Omental fat pad (tissue), 4 donors: Measurements from ENCODE around the gene C19orf85. TPM values are rescaled to one million over a fixed set of nuclear protein-coding genes. Genes with fewer than 3 reads are reported as not detected.

Source experiments
- ATAC-seq: fragments of 150-250 bp; one replicate; pipeline ENCODE4 v1.9.1; 2016; ENCODE audit warnings: mild to moderate bottlenecking, moderate library complexity; ENCODE audit not compliant: low FRiP score
- DNase-seq: peaks from one replicate; pipeline ENCODE4 v3.0.0-alpha.2; 2019; ENCODE audit warnings: low spot score
- CTCF ChIP-seq, 3 donors: fragments of 450-650 bp; IDR thresholded peaks; one replicate each; pipeline ENCODE4 v1.5.1; 2016 to 2017; ENCODE audit warnings: antibody characterized with exemption in 3 of 3, mild to moderate bottlenecking in 3 of 3, moderate library complexity in 2 of 3
- total RNA-seq, 4 donors: library from RNA; depleted of rRNA; stranded (reverse); fragments of >200 nt; gene quantifications; one replicate each; pipeline ENCODE4 v1.1.0, GENCODE V29; 2016

The C19orf85 gene
- total RNA-seq, result not detected

- DNase-seq (no peak), ATAC-seq (no peak)
- no peak for TF ChIP-seq CTCF (IDR thresholded peaks at IDR 0.05)
These were observed at the start of gene C19orf85 for GRCh38 chr19:55464662-55465054. TSS of gene C19orf85 (minus strand) at chr19:55464751. CDS start at chr19:55464554, 197 bp downstream.

GRCh38 chr19:55508120-55508519 lies 43.6 kb upstream of the C19orf85 start:
- no peak for TF ChIP-seq CTCF (IDR thresholded peaks at IDR 0.05)
- no peak for DNase-seq
- ATAC-seq, result no peak

GRCh38 chr19:55504981-55505380 lies 40.4 kb upstream of the C19orf85 start:
- no peak for ATAC-seq
- no peak for DNase-seq
- no peak for TF ChIP-seq CTCF (IDR thresholded peaks at IDR 0.05)

- no peak for TF ChIP-seq CTCF (IDR thresholded peaks at IDR 0.05)
- DNase-seq, result no peak
- no peak for ATAC-seq
These were observed 39.7 kb upstream of the C19orf85 start for GRCh38 chr19:55504252-55504603.

GRCh38 chr19:55503502-55504251 lies 39.1 kb upstream of the C19orf85 start:
- ATAC-seq, result peak; percentile 95
- DNase-seq, result peak; percentile 86
- peak in 2 of 3 donors; percentile 48 to 99 for TF ChIP-seq CTCF (IDR thresholded peaks at IDR 0.05)

- TF ChIP-seq CTCF (IDR thresholded peaks at IDR 0.05), result no peak
- no peak for ATAC-seq
- no peak for DNase-seq
These were observed 38.6 kb upstream of the C19orf85 start for GRCh38 chr19:55503157-55503501.

GRCh38 chr19:55502197-55502952 lies 37.8 kb upstream of the C19orf85 start:
- ATAC-seq, result no peak
- no peak for DNase-seq
- no peak for TF ChIP-seq CTCF (IDR thresholded peaks at IDR 0.05)
